K562 (cell line): Measurements from ENCODE around the gene SLC26A8. TPM values are rescaled to one million over a fixed set of nuclear protein-coding genes. Genes with fewer than 3 reads are reported as not detected.

Source experiments
- ATAC-seq: fragments of 200-7000 bp; cut with Tn5 transposase; 3 replicates; pipeline ENCODE4 v1.9.1; 2020; ENCODE audit warnings: moderate library complexity
- BruUV-seq: library from RNA; stranded (reverse); fragments of 400-500 nt; replicated peaks from 2 replicates; lab custom pipeline; 2021; lab: Mats Ljungman, UMichigan
- CTCF ChIA-PET: fragments of 300-600 bp; formaldehyde crosslinking; extraction: SDS; loops from one replicate; lab custom pipeline; 2021; ENCODE audit warnings: low intra/inter-chr PET ratio; lab: Yijun Ruan, JAX
- POLR2A ChIA-PET: fragments of 300-600, 350-650 bp; sonication (Branson Sonifier 250); formaldehyde crosslinking; extraction: SDS; loops from one replicate; lab custom pipeline; 2021; ENCODE audit warnings: antibody characterized with exemption, inconsistent platforms; lab: Yijun Ruan, JAX
- DNase-seq, 4 experiments: peaks; one replicate each; pipeline versions ENCODE4 v3.0.0 to v3.0.0-alpha.2; 2011 to 2018; ENCODE audit warnings: low spot score in 3 of 4, mixed read lengths in 3 of 4; ENCODE audit errors: extremely low read depth in 1 of 4
- FAIRE-seq: peaks from 2 replicates; lab custom pipeline; 2011; peaks lifted over from hg19 to GRCh38; lab: Jason Lieb, UNC
- H2AFZ ChIP-seq: 2 replicates; pipeline ENCODE4 v1.6.0; 2011; ENCODE audit warnings: low read depth, low read length, control low read depth, inconsistent platforms
- H3K27ac ChIP-seq: fragments of 200-600 bp; 3 replicates; pipeline ENCODE4 v1.8.0; 2011; ENCODE audit warnings: low read depth, mild to moderate bottlenecking, control low read depth, inconsistent platforms, low read length, moderate library complexity, mixed read lengths; ENCODE audit errors: extremely low read depth
- H3K27me3 ChIP-seq, 2 experiments: fragments of 300-600 bp in 1 of 2; 2 replicates in 1 of 2; 3 replicates in 1 of 2; pipeline versions ENCODE4 v1.6.0 to v1.8.0; 2011; ENCODE audit warnings: inconsistent platforms in 2 of 2, low read length in 2 of 2, mild to moderate bottlenecking in 1 of 2, mixed read lengths in 1 of 2, moderate library complexity in 1 of 2; ENCODE audit not compliant: control insufficient read depth in 2 of 2, insufficient read depth in 2 of 2
- H3K36me3 ChIP-seq: fragments of 300-600 bp; 3 replicates; pipeline ENCODE4 v1.8.0; 2011; ENCODE audit warnings: mild to moderate bottlenecking, low read length, inconsistent platforms; ENCODE audit not compliant: control insufficient read depth, insufficient read depth
- H3K4me1 ChIP-seq, 2 experiments: fragments of 200-600 bp in 1 of 2; replicated peaks in 1 of 2; 2 replicates in 1 of 2; 3 replicates in 1 of 2; pipeline versions ENCODE4 v1.5.1 to v1.8.0; 2011; ENCODE audit warnings: inconsistent platforms in 2 of 2, low read length in 2 of 2, mild to moderate bottlenecking in 1 of 2, mixed read lengths in 1 of 2, moderate library complexity in 1 of 2; ENCODE audit not compliant: control insufficient read depth in 2 of 2, insufficient read depth in 2 of 2
- H3K4me2 ChIP-seq: 2 replicates; pipeline ENCODE4 v1.6.1; 2011; ENCODE audit warnings: low read length, control low read depth, inconsistent platforms, mixed read lengths; ENCODE audit not compliant: insufficient read depth
- H3K4me3 ChIP-seq: fragments of 200-600 bp; sonication (generic), shearing (Covaris generic); 2 replicates; pipeline ENCODE4 v1.5.1; 2016; ENCODE audit warnings: control low read depth, inconsistent platforms
- H3K79me2 ChIP-seq: fragments of 200-600 bp; 3 replicates; pipeline ENCODE4 v1.8.0; 2011; ENCODE audit warnings: low read length, inconsistent platforms; ENCODE audit not compliant: control insufficient read depth, insufficient read depth
- H3K9ac ChIP-seq, 2 experiments: 2 replicates each; pipeline versions ENCODE4 v1.6.0 to v1.6.1; 2011; ENCODE audit warnings: low read depth in 2 of 2, low read length in 2 of 2, control low read depth in 1 of 2, inconsistent platforms in 1 of 2, mild to moderate bottlenecking in 1 of 2, mixed read lengths in 1 of 2; ENCODE audit not compliant: insufficient read depth in 1 of 2
- H3K9me1 ChIP-seq: one replicate; pipeline ENCODE4 v1.6.0; 2011; ENCODE audit warnings: inconsistent platforms, mild to moderate bottlenecking, low read length, moderate library complexity; ENCODE audit not compliant: control insufficient read depth, insufficient read depth
- H3K9me3 ChIP-seq: replicated peaks from 2 replicates; pipeline ENCODE4 v1.5.1; 2011; ENCODE audit warnings: low read depth, low read length, inconsistent platforms; ENCODE audit not compliant: control insufficient read depth, insufficient read depth
- H4K20me1 ChIP-seq: replicated peaks from 2 replicates; pipeline ENCODE4 v1.6.1; 2011; ENCODE audit warnings: low read length, inconsistent platforms, mixed read lengths; ENCODE audit not compliant: control insufficient read depth, insufficient read depth
- BCOR ChIP-seq: fragments of 450-650 bp; IDR thresholded peaks from 2 replicates; pipeline ENCODE4 v1.6.1; 2016
- CBX1 ChIP-seq: sonication (generic); IDR thresholded peaks from 2 replicates; pipeline ENCODE4 v1.6.1; 2016; ENCODE audit warnings: antibody characterized with exemption, low read depth, mild to moderate bottlenecking
- CHCHD3 ChIP-seq: fragments of 250-450 bp; sonication (Bioruptor Pico); IDR thresholded peaks from 2 replicates; pipeline ENCODE4 v2.1.2; 2022; ENCODE audit warnings: mild to moderate bottlenecking
- CREBBP ChIP-seq: IDR thresholded peaks from one replicate; pipeline ENCODE4 v1.6.1; 2012; ENCODE audit warnings: low read depth, mild to moderate bottlenecking, control low read depth, inconsistent platforms, low read length
- FOS ChIP-seq: IDR thresholded peaks from 3 replicates; pipeline ENCODE4 v1.6.1; 2011; ENCODE audit not compliant: insufficient read length; ENCODE audit errors: extremely low read depth
- FOXK2 ChIP-seq, 2 experiments: fragments of 450-650 bp; IDR thresholded peaks in 1 of 2; conservative IDR thresholded peaks in 1 of 2; 2 replicates each; pipeline ENCODE4 v1.6.1; 2016; ENCODE audit warnings: low read depth in 2 of 2, mild to moderate bottlenecking in 1 of 2
- HDAC2 ChIP-seq: fragments of 450-650 bp; IDR thresholded peaks from 2 replicates; pipeline ENCODE4 v1.6.1; 2016; ENCODE audit warnings: mild to moderate bottlenecking
- MAFK ChIP-seq: IDR thresholded peaks from 2 replicates; pipeline ENCODE4 v1.6.1; 2011; ENCODE audit warnings: low read length, improper control_type of control experiment
- ZBTB49 ChIP-seq: sonication (generic); formaldehyde crosslinking; IDR thresholded peaks from 2 replicates; pipeline ENCODE4 v1.8.0; 2022; ENCODE audit warnings: missing genetic modification reagents, mild to moderate bottlenecking, borderline replicate concordance
- ZFP1 ChIP-seq: fragments of 450-650 bp; formaldehyde crosslinking; IDR thresholded peaks from 2 replicates; pipeline ENCODE4 v1.4.0; 2020; ENCODE audit warnings: mild to moderate bottlenecking, mixed read lengths
- ZNF311 ChIP-seq: fragments of 250-450 bp; sonication (Bioruptor Pico); IDR thresholded peaks from 2 replicates; pipeline ENCODE4 v1.4.0; 2020; ENCODE audit warnings: mild to moderate bottlenecking, moderate library complexity
- WGBS: fragments of 100-300 bp; shearing (Covaris generic); methylation state at CpG from one replicate; pipeline ENCODE4 v1.1.6; 2016; ENCODE audit warnings: low coverage, mixed read lengths; ENCODE audit not compliant: insufficient coverage; ENCODE audit errors: missing lambda C conversion rate; 5-methylcytosine and 5-hydroxymethylcytosine counted together
- in situ Hi-C: fragments of 300-500 bp; cut with MboI; formaldehyde crosslinking; loops from 4 replicates; pipeline ENCODE4 v1.15.0; 2018; ENCODE audit warnings: inconsistent platforms, mixed read lengths
- intact Hi-C: fragments of 100-400 bp; cut with micrococcal nuclease; formaldehyde crosslinking; loops from 2 replicates; pipeline ENCODE4 v1.14.2; 2022
- polyA plus RNA-seq, 8 experiments: library from polyadenylated mRNA; depleted of rRNA in 4 of 8; stranded (reverse) in 5 of 8; unstranded in 3 of 8; fragments of >200 nt; fragmentation: Nextera tagmentation in 2 of 8; fragmentation: Illumina TruSeq in 1 of 8; extraction: Ambion mirVana in 2 of 8; extraction: Trizol in 1 of 8; gene quantifications; 2 replicates each; pipeline versions ENCODE4 v1.2.1 to v1.2.3, GENCODE V29; 2011 to 2014; ENCODE audit warnings: inconsistent platforms in 1 of 8, missing spikeins in 1 of 8
- total RNA-seq, 7 experiments: library from RNA; depleted of rRNA in 6 of 7; stranded (reverse); fragments of >200 nt in 6 of 7; fragmentation: Illumina TruSeq in 2 of 7; extraction: Trizol in 2 of 7; gene quantifications; 2 replicates each; pipeline versions ENCODE4 v1.2.1 to v1.2.3, GENCODE V29; 2011 to 2021; ENCODE audit warnings: low replicate concordance in 1 of 7

The SLC26A8 gene
- total and polyA plus RNA-seq, 9 of the 15 experiments (the other 6 are each of a cell fraction or from before 2014, with no cell fraction given) = not detected

GRCh38 chr6:35905141-35905785, 119.2 kb downstream of the SLC26A8 start:
- no peak for FAIRE-seq
- no peak overlapping the region for H3K4me2 ChIP-seq
- H3K27ac ChIP-seq = no peak overlapping the region
- H4K20me1 ChIP-seq = no peaks in the 10 kb centered on the region
- no peaks in the 10 kb centered on the region; a peak in 2 of 5 replicates for H3K4me1 ChIP-seq
- intact Hi-C loops = no loop called here
- in situ Hi-C loops = no loop called here
- peaks cover 12% of the 10 kb centered on the region for H3K9me3 ChIP-seq
- no peak overlapping the region for H3K4me3 ChIP-seq
- DNase-seq = no peak
- no peak overlapping the region for H2AFZ ChIP-seq
- BruUV-seq = no TSS peak
- no peak for TF ChIP-seq CREBBP
- no peak for TF ChIP-seq BCOR
- POLR2A ChIA-PET = interaction anchor here (0.6 to 1.6 kb wide), 6 partner anchors 12 to 928 kb away, joined by 3 to 9 read pairs (median 4); no protein-coding TSS in a partner anchor
- CTCF ChIA-PET = no interaction called here
- H3K79me2 ChIP-seq = peaks cover 99% of the 10 kb centered on the region
- H3K36me3 ChIP-seq = peaks cover 88% of the 10 kb centered on the region
- no peak overlapping the region for H3K9ac ChIP-seq
- H3K27me3 ChIP-seq = no peaks in the 10 kb centered on the region
- H3K9me1 ChIP-seq = no peaks in the 10 kb centered on the region
- WGBS = 88% methylated on average over 2 of the region's 2 CpGs
- ATAC-seq = no peak

- Histone ChIP-seq H3K9me1 (no peaks in the 10 kb centered on the region), H3K27ac (no peak overlapping the region), H3K4me3 (no peak overlapping the region), H4K20me1 (peaks cover 5% of the 10 kb centered on the region; the same call in 1 of the 2 replicates), H3K4me1 (no peaks in the 10 kb centered on the region; a peak in 2 of 5 replicates), H2AFZ (no peak overlapping the region), H3K79me2 (peaks cover 98% of the 10 kb centered on the region), H3K27me3 (no peaks in the 10 kb centered on the region), H3K9me3 (0 out of 2 replicates have a peak, but pooled peaks cover 3% of the 10 kb centered on the region), H3K36me3 (peaks cover 85% of the 10 kb centered on the region), H3K4me2 (no peak overlapping the region), H3K9ac (no peak overlapping the region)
- WGBS = 96% methylated on average over 4 of the region's 4 CpGs
- FAIRE-seq (no peak), DNase-seq (no peak), ATAC-seq (no peak)
- in situ Hi-C loops (no loop called here), intact Hi-C loops (no loop called here)
- CTCF ChIA-PET = no interaction called here
- BruUV-seq = no TSS peak
- POLR2A ChIA-PET = interaction anchor here (0.9 to 2.6 kb wide), 4 partner anchors 7 to 19 kb away, joined by 3 to 8 read pairs (median 4); no protein-coding TSS in a partner anchor
- TF ChIP-seq HDAC2 (no peak), FOXK2 (conservative IDR thresholded peaks at IDR 0.05 in 1 of 2, IDR thresholded peaks at IDR 0.05 in 1 of 2; ENCODE audit: low read depth in 2 of 2) (no peak), ZBTB49 (no peak), ZFP1 (CRISPR knock-in tag) (no peak), ZNF311 (CRISPR knock-in tag) (no peak), FOS (no peak), MAFK (no peak), CBX1 (no peak), CHCHD3 (CRISPR knock-in tag) (no peak)
Observed at GRCh38 chr6:35903679-35904078, 120.8 kb downstream of the SLC26A8 start.
